ENCODE measurements around the gene TEX9.

DNA sequence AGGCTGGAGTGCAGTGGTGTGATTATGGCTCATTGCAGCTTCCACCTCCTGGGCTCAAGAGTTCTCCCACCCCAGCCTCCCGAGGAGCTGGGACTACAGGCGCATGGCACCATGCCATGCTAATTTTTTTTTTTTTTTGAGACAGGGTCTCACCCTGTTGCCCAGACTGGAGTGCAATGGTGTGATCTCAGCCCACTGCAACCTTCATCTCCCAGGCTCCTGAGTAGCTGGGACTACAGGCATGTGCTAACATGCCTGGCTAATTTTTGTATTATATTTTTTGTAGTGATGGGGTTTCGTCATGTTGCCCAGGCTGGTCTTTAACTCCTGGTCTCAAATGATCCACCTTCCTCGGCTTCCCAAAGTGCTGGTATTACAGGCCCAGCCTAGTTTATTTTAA lies 4.0 kb downstream of the TEX9 start:
- TF ChIP-seq, protein P1, sequence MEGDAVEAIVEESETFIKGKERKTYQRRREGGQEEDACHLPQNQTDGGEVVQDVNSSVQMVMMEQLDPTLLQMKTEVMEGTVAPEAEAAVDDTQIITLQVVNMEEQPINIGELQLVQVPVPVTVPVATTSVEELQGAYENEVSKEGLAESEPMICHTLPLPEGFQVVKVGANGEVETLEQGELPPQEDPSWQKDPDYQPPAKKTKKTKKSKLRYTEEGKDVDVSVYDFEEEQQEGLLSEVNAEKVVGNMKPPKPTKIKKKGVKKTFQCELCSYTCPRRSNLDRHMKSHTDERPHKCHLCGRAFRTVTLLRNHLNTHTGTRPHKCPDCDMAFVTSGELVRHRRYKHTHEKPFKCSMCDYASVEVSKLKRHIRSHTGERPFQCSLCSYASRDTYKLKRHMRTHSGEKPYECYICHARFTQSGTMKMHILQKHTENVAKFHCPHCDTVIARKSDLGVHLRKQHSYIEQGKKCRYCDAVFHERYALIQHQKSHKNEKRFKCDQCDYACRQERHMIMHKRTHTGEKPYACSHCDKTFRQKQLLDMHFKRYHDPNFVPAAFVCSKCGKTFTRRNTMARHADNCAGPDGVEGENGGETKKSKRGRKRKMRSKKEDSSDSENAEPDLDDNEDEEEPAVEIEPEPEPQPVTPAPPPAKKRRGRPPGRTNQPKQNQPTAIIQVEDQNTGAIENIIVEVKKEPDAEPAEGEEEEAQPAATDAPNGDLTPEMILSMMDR (IDR thresholded peaks at IDR 0.05) = no peak
- no peak for TF ChIP-seq ZFX (IDR thresholded peaks at IDR 0.05; ENCODE audit: borderline replicate concordance)

All from 22Rv1 (cell line).